OCI-LY7 (cell line): ENCODE measurements around the gene HSCB. TPM values are rescaled to one million over a fixed set of nuclear protein-coding genes. Genes with fewer than 3 reads are reported as not detected.

Experiments
- BruUV-seq: library from RNA; stranded (reverse); fragments of 400-500 nt; replicated peaks from 2 replicates; lab custom pipeline; 2021; lab: Mats Ljungman, UMichigan
- CTCF ChIA-PET: fragments of 300-600 bp; sonication (Branson Sonifier 250); formaldehyde crosslinking; loops from one replicate; lab custom pipeline; 2022; ENCODE audit warnings: antibody characterized with exemption; ENCODE audit not compliant: unreplicated experiment; lab: Charles Lee
- POLR2A ChIA-PET: fragments of 300-600 bp; sonication (Branson Sonifier 250); formaldehyde crosslinking; loops from one replicate; lab custom pipeline; 2022; ENCODE audit warnings: antibody characterized with exemption; lab: Charles Lee
- DNase-seq: peaks from one replicate; pipeline ENCODE4 v3.0.0-alpha.2; 2015; ENCODE audit warnings: low spot score
- H2AFZ ChIP-seq: fragments of 200-600 bp; sonication (generic), shearing (Covaris generic); 2 replicates; pipeline ENCODE4 v1.6.1; 2014; ENCODE audit warnings: mild to moderate bottlenecking, antibody characterized with exemption, low read length, moderate library complexity
- H3K27ac ChIP-seq: fragments of 200-600 bp; sonication (generic); 2 replicates; pipeline ENCODE4 v1.5.1; 2014; ENCODE audit warnings: mixed run types, low read depth, mild to moderate bottlenecking, moderate library complexity, low read length, inconsistent platforms; ENCODE audit not compliant: poor library complexity, severe bottlenecking
- H3K36me3 ChIP-seq: fragments of 200-600 bp; sonication (generic); 2 replicates; pipeline ENCODE4 v1.6.1; 2014; ENCODE audit warnings: mild to moderate bottlenecking, antibody characterized with exemption, low read length, moderate library complexity, mixed read lengths; ENCODE audit not compliant: insufficient read depth
- H3K4me1 ChIP-seq: fragments of 200-600 bp; sonication (generic); 2 replicates; pipeline ENCODE4 v1.5.1; 2014; ENCODE audit warnings: mild to moderate bottlenecking, low read length; ENCODE audit not compliant: insufficient read depth, poor library complexity, severe bottlenecking
- H3K4me2 ChIP-seq: fragments of 200-600 bp; sonication (generic); 2 replicates; pipeline ENCODE4 v1.6.1; 2014; ENCODE audit warnings: mild to moderate bottlenecking, low read length
- H3K4me3 ChIP-seq: fragments of 200-600 bp; sonication (generic); 2 replicates; pipeline ENCODE4 v1.5.1; 2014; ENCODE audit warnings: mild to moderate bottlenecking, low read depth, low read length; ENCODE audit not compliant: poor library complexity, severe bottlenecking
- H3K79me2 ChIP-seq: fragments of 200-600 bp; sonication (generic); 2 replicates; pipeline ENCODE4 v1.6.1; 2016; ENCODE audit warnings: low read depth, mild to moderate bottlenecking, low read length, moderate library complexity, mixed read lengths; ENCODE audit not compliant: insufficient read depth
- H3K9me2 ChIP-seq: fragments of 200-600 bp; sonication (generic); 2 replicates; pipeline ENCODE4 v1.6.1; 2016; ENCODE audit warnings: mild to moderate bottlenecking, low read length, mixed read lengths; ENCODE audit not compliant: insufficient read depth
- H3K9me3 ChIP-seq: fragments of 200-600 bp; sonication (generic); 2 replicates; pipeline ENCODE4 v1.6.1; 2014; ENCODE audit warnings: mild to moderate bottlenecking, mixed run types, low read length, mixed read lengths
- H4K20me1 ChIP-seq: fragments of 200-600 bp; sonication (generic); 2 replicates; pipeline ENCODE4 v1.6.1; 2014; ENCODE audit warnings: mild to moderate bottlenecking, antibody characterized with exemption, low read length, moderate library complexity, mixed read lengths; ENCODE audit not compliant: insufficient read depth
- EZH2phosphoT487 ChIP-seq: fragments of 200-600 bp; sonication (generic); IDR thresholded peaks from 2 replicates; pipeline ENCODE4 v1.6.1; 2018; ENCODE audit warnings: low read depth, borderline replicate concordance, mild to moderate bottlenecking, mixed run types, antibody characterized with exemption, low read length, moderate library complexity, mixed read lengths
- intact Hi-C: fragments of 100-400 bp; cut with micrococcal nuclease; formaldehyde crosslinking; loops from one replicate; pipeline ENCODE4 v1.10.0; 2022; ENCODE audit not compliant: unreplicated experiment
- total RNA-seq, 2 experiments: library from RNA; depleted of rRNA in 1 of 2; stranded (reverse); fragments of >200 nt in 1 of 2; shearing (Covaris generic) in 1 of 2; gene quantifications; 2 replicates each; pipeline ENCODE4 v1.2.3, GENCODE V29; 2014 to 2022
- TF ChIP-seq, protein P1 (sequence below): fragments of 200-600 bp; sonication (generic); conservative IDR thresholded peaks from 2 replicates; pipeline ENCODE4 v1.5.1; 2014; ENCODE audit warnings: mild to moderate bottlenecking, antibody characterized with exemption, low read length, moderate library complexity, mixed read lengths

The HSCB gene
- total RNA-seq, 2 experiments from 2014 or later: 17.2 to 23.4 TPM

DNA sequence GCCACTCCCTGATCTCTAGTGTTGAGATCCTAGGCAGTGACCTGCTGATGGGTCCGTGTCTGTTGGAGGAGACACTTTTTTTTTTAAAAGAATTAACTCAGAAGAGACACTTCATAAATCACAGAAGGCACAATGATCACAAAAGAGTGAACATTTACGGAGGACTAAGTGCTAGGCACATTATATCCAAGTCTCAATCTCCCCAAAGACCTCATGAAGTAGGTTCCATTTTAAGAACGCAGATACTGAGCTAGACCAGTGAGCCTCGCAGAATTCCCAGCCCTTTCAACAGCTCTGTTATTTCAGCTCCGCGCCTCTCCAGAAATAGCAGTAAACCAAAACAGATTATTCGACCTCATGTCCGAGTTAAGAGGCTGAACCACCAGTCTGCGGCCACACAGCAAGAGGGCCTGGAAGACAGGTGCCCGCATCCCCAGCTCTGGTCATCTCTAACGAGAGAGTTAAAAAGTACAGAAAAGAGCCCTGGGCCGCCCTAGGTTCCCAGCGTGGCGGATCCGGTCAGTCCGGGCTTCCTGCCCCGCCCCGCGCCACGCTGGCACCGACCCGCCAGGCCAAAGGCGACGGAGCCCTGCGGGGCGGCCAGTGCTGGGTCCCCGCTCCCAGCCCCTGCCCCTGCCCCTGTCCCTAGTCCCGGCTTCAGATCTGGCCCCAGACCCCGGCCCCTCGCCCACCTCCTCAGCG, 57.9 kb downstream of the HSCB start:
- TSS peak; percentile 32 for BruUV-seq
- peak overlapping the region; percentile 72 for H3K4me3 ChIP-seq
- CTCF ChIA-PET: no interaction called here
- H3K9me2 ChIP-seq: no peaks in the 10 kb centered on the region
- POLR2A ChIA-PET: interaction anchor here (0.6 to 8.1 kb wide), 6 partner anchors 9 to 588 kb away, joined by 3 to 85 read pairs (median 4); partner anchors contain the start of gene AP1B1
- TF ChIP-seq EZH2phosphoT487: no peak
- TF ChIP-seq, protein P1, sequence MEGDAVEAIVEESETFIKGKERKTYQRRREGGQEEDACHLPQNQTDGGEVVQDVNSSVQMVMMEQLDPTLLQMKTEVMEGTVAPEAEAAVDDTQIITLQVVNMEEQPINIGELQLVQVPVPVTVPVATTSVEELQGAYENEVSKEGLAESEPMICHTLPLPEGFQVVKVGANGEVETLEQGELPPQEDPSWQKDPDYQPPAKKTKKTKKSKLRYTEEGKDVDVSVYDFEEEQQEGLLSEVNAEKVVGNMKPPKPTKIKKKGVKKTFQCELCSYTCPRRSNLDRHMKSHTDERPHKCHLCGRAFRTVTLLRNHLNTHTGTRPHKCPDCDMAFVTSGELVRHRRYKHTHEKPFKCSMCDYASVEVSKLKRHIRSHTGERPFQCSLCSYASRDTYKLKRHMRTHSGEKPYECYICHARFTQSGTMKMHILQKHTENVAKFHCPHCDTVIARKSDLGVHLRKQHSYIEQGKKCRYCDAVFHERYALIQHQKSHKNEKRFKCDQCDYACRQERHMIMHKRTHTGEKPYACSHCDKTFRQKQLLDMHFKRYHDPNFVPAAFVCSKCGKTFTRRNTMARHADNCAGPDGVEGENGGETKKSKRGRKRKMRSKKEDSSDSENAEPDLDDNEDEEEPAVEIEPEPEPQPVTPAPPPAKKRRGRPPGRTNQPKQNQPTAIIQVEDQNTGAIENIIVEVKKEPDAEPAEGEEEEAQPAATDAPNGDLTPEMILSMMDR: no peak
- no peak overlapping the region for H3K27ac ChIP-seq
- DNase-seq: peak; percentile 27
- H3K4me2 ChIP-seq: peak overlapping the region; percentile 87
- peaks cover 9% of the 10 kb centered on the region; the same call in 1 of the 2 replicates for H3K79me2 ChIP-seq
- H4K20me1 ChIP-seq: peaks cover 13% of the 10 kb centered on the region
- intact Hi-C loops: no loop called here
- no peaks in the 10 kb centered on the region for H3K9me3 ChIP-seq
- peaks cover 39% of the 10 kb centered on the region for H3K4me1 ChIP-seq
- peaks cover 28% of the 10 kb centered on the region for H3K36me3 ChIP-seq
- peak overlapping the region; percentile 79; the same call in 1 of the 2 replicates for H2AFZ ChIP-seq

DNA sequence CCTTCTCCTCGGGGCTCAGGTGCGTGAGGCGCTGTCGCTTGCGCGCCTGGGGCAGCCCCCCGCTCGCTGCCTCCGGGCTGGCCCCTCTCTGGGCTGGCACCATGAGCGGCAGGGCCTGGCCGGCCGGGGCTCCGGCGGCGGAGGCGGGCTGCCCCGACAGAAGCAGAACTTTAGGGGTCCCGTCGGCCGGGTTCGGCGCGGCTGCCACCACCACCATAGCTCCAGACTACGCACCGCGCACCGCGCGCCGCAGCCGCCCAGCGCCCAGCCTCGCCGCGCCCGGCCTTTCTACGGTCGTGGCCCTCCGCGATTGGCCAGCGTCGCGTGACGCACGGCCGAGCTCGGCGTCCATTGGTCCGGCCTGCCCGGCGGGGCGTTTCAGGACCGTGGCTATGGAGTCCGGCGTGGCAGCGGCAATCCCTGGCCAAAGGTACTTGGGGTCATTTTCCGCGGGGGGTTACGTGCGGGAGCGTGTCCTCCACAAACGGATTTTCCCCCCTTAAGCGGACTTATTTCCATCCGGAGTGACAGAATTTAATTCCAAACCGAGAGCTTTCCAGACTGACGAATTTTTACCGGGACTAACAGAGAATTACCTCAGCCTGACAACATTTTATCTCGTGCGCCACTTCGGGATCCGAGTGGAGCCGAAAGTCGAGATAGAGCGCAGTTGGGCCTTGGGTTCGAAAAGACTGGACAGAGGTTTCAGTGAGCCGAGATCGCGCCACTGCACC, 58.6 kb downstream of the HSCB start, which contains the start of gene XBP1:
TSS of gene XBP1 (minus strand) at position 262 of the 734 bp plus-strand sequence.
- no peak within 1 kb of the TSS for H3K27ac ChIP-seq
- peak; percentile 89 for DNase-seq
- H3K4me1 ChIP-seq: peaks cover 39% of the 10 kb centered on the region

More for the DNA sequence above, 58.6 kb downstream of the HSCB start, which contains the start of gene XBP1:
- TF ChIP-seq, protein P1: no peak
- no peak for TF ChIP-seq EZH2phosphoT487
- ChIA-PET CTCF (no interaction called here), POLR2A (interaction anchor here (0.6 to 8.1 kb wide), 8 partner anchors 9 to 588 kb away, joined by 3 to 85 read pairs (median 4); partner anchors contain the start of gene AP1B1)
- Histone ChIP-seq H2AFZ (peak within 1 kb of the TSS; percentile 79), H3K4me3 (peak within 1 kb of the TSS; percentile 72), H3K36me3 (peaks cover 20% of the 10 kb centered on the region), H3K79me2 (peaks cover 9% of the 10 kb centered on the region; the same call in 1 of the 2 replicates), H4K20me1 (peaks cover 7% of the 10 kb centered on the region), H3K9me3 (no peaks in the 10 kb centered on the region), H3K4me2 (peak within 1 kb of the TSS; percentile 87), H3K9me2 (no peaks in the 10 kb centered on the region)
- intact Hi-C loops: no loop called here
- no TSS peak for BruUV-seq
